ENCODE results near the gene ADCY4. TPM values are rescaled to one million over a fixed set of nuclear protein-coding genes. Genes with fewer than 3 reads are reported as not detected.

Gene ADCY4
- total and polyA plus RNA-seq, 2 of the 8 experiments (the other 6 are each of a cell fraction or from before 2014, with no cell fraction given): 0.27 to 0.35 TPM

GRCh38 chr14:24366721-24367513 lies 32.0 kb upstream of the ADCY4 start (continued):
- TF ChIP-seq POU5F1 (IDR thresholded peaks at IDR 0.05; ENCODE audit: low read depth, low read length) (no peak), RBBP5 (IDR thresholded peaks at IDR 0.05; ENCODE audit: borderline replicate concordance, low read depth, low read length) (0 out of 2 replicates have a peak, but pooled peaks have one; percentile 8), JUND (IDR thresholded peaks at IDR 0.05; ENCODE audit: low read length) (no peak), GABPA (IDR thresholded peaks at IDR 0.05; ENCODE audit: borderline replicate concordance, insufficient read depth, low read length) (no peak), TCF12 (IDR thresholded peaks at IDR 0.05; ENCODE audit: low read depth, low read length) (0 out of 2 replicates have a peak, but pooled peaks have one; percentile 39), BACH1 (IDR thresholded peaks at IDR 0.05; ENCODE audit: low read length) (no peak), HDAC2 (IDR thresholded peaks at IDR 0.05; ENCODE audit: borderline replicate concordance in 1 of 2, low read depth in 2 of 2, low read length in 2 of 2) (peak in 1 of 2 experiments; percentile 33; a peak in 1 of 4 replicates), YY1 (IDR thresholded peaks at IDR 0.05; ENCODE audit: low read depth, low read length) (no peak), CTBP2 (IDR thresholded peaks at IDR 0.05; ENCODE audit: borderline replicate concordance, insufficient read depth, insufficient read length, low read length) (no peak), CEBPB (IDR thresholded peaks at IDR 0.05; ENCODE audit: low read depth, low read length) (no peak), NRF1 (IDR thresholded peaks at IDR 0.05; ENCODE audit: low read depth, low read length) (no peak), BCL11A (IDR thresholded peaks at IDR 0.05; ENCODE audit: low read depth in 2 of 2, low read length in 2 of 2) (no peak), BRCA1 (IDR thresholded peaks at IDR 0.05; ENCODE audit: low read depth, low read length) (no peak), SIN3A (conservative IDR thresholded peaks at IDR 0.05 in 1 of 2, IDR thresholded peaks at IDR 0.05 in 1 of 2; ENCODE audit: low read depth in 1 of 2, low read length in 2 of 2) (peak; percentile 72 to 79; a peak in 3 of 4 replicates), EZH2 (IDR thresholded peaks at IDR 0.05; ENCODE audit: low read depth, low read length, severe bottlenecking) (no peak), USF2 (IDR thresholded peaks at IDR 0.05; ENCODE audit: low read length) (no peak), ATF3 (IDR thresholded peaks at IDR 0.05; ENCODE audit: insufficient read depth, low read depth, low read length) (no peak), RXRA (IDR thresholded peaks at IDR 0.05; ENCODE audit: insufficient read depth, low read depth, low read length) (no peak), FOSL1 (IDR thresholded peaks at IDR 0.05; ENCODE audit: insufficient read depth, low read depth, low read length) (no peak), SP1 (IDR thresholded peaks at IDR 0.05; ENCODE audit: low read depth, low read length) (peak; percentile 97), SRF (IDR thresholded peaks at IDR 0.05; ENCODE audit: low read depth, low read length) (no peak), TAF1 (IDR thresholded peaks at IDR 0.05; ENCODE audit: low read depth, low read length) (no peak)
